LNCAP (cell line): ENCODE results near the gene MMP14.

Source experiments
- CTCF ChIP-seq: fragments of 450-650 bp; IDR thresholded peaks from 2 replicates; pipeline ENCODE4 v1.5.1; 2017; ENCODE audit warnings: mild to moderate bottlenecking

Gene MMP14

GRCh38 chr14:22885975-22886374, 49.6 kb downstream of the MMP14 start:
- TF ChIP-seq CTCF, result no peak

- peak; percentile 29 for TF ChIP-seq CTCF
These were observed 50.3 kb downstream of the MMP14 start for GRCh38 chr14:22886500-22887259.

DNA sequence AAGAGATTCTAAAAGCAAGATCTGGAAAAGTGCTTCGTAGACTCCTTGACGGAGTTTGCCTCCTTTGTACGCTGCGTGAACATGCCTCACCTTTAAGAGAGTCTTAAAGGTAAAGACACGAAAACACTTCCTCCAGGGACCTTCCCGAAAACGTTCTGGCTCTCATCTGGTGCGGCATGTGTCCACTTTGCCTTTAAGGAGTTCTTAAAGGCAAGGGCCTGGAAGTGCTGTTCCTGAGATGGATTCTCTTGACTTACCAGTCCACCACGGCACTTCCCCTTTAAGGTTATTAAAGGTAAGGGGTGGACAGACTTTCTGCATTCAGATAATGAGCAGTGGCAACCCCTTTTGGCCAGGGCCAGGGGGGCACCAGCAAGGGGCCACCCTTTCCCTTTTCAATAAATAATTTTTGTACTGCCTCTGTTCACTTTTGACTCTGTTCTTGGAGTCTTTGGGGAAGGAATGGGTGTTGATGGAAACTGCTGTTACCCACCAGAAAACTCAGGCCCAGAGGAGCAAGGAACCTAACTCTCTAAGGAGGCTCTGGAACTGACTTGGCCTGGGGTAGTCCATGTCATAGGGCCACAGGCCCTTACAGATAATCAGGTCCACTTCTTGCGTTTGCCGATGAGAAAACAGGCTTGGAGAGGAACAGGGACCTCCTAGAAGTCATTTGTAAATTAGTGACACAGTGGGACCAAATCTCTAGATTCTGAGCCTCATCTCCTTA, 51.0 kb downstream of the MMP14 start:
- TF ChIP-seq CTCF, result no peak

GRCh38 chr14:22887990-22888378, 51.6 kb downstream of the MMP14 start:
- TF ChIP-seq CTCF, result no peak

DNA sequence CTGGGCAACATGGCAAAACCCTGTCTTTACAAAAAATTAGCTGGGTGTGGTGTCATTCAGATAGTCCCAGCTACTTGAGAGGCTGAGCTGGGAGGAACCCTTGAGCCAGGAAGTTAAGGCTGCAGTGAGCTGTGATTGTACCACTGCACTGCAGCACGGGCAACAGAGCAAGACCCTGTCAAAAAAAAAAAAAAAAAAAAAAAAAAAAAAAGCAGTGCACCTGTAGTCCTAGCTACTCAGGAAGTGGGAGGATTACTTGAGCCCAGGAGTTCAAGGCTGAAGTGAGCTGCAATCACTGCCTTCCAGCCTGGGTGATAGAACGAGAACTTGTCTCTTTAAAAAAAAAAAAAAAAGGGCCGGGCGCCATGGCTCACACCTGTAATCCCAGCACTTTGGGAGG, 52.3 kb downstream of the MMP14 start:
- TF ChIP-seq CTCF, result no peak

GRCh38 chr14:22890416-22890815, 54.0 kb downstream of the MMP14 start:
- no peak for TF ChIP-seq CTCF

GRCh38 chr14:22892488-22892887, 56.1 kb downstream of the MMP14 start:
- no peak for TF ChIP-seq CTCF
